Activated T-cell treated with anti-CD3 and anti-CD28 coated beads, Interleukin-2, amount 50 U/mL, for 24 hours (primary cell): Measurements from ENCODE around the gene TMEM87B.

Experiments used
- DNase-seq: peaks from one replicate; pipeline ENCODE4 v3.0.0-alpha.2; 2020
- H3K27ac Mint-ChIP-seq: 2 replicates; pipeline ENCODE4 v1.8.0; 2020; ENCODE audit warnings: mild to moderate bottlenecking, mixed read lengths
- H3K27me3 Mint-ChIP-seq: 2 replicates; pipeline ENCODE4 v1.8.0; 2020; ENCODE audit warnings: mixed read lengths
- H3K36me3 Mint-ChIP-seq: 2 replicates; pipeline ENCODE4 v1.8.0; 2020; ENCODE audit warnings: low read depth, mixed read lengths
- H3K4me1 Mint-ChIP-seq: 2 replicates; pipeline ENCODE4 v1.8.0; 2020; ENCODE audit warnings: low read depth, mixed read lengths
- H3K4me3 Mint-ChIP-seq: 2 replicates; pipeline ENCODE4 v1.8.0; 2020; ENCODE audit warnings: mild to moderate bottlenecking, moderate library complexity, mixed read lengths
- H3K9me3 Mint-ChIP-seq: 2 replicates; pipeline ENCODE4 v1.8.0; 2020; ENCODE audit warnings: mixed read lengths

Gene TMEM87B

DNA sequence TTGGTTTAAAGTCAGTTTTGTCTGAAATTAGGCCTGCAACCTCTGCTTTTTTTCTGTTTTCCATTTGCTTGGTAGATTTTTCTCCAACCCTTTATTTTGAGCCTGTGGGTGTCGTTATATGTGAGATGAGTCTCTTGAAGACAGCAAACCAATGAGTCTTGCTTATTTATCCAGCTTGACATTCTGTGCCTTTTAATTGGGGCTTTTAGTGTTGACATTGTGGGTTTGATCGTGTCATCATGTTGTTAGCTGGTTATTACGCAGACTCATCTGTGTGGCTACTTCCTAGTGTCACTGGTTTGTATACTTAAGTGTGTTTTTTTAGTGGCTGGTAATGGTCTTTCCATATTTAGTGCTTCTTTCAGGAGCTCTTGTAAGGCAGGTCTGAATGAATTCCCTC is 18.8 kb downstream of the TMEM87B start:
- peaks cover 76% of the 10 kb centered on the region for H3K36me3 Mint-ChIP-seq
- H3K27me3 Mint-ChIP-seq: no peaks in the 10 kb centered on the region
- peaks cover 10% of the 10 kb centered on the region for H3K9me3 Mint-ChIP-seq
- no peak overlapping the region for H3K4me3 Mint-ChIP-seq
- no peak overlapping the region for H3K27ac Mint-ChIP-seq
- DNase-seq: no peak
- H3K4me1 Mint-ChIP-seq: peaks cover 59% of the 10 kb centered on the region

DNA sequence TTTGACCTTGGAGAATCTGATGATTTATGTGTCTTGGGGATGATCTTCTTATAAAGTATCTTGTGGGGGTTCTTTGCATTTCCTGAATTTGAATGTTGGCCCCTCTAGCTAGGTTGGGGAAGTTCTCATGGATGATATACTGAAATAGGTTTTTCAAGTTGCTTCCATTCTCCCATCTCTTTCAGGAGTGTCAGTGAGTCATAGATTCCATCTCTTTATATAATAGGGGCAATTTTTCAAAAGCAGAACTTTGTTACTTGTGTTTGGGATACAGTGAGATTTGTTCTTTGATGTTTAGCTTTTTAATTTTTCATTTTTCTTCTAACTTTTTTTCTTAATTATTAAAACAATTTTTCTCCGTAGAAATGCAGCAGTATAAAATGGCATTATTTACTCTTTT is 19.4 kb downstream of the TMEM87B start:
- Mint-ChIP-seq H3K27ac (peak overlapping the region; percentile 62), H3K36me3 (peaks cover 78% of the 10 kb centered on the region), H3K4me3 (no peak overlapping the region), H3K27me3 (no peaks in the 10 kb centered on the region), H3K4me1 (peaks cover 56% of the 10 kb centered on the region), H3K9me3 (peaks cover 5% of the 10 kb centered on the region)
- DNase-seq: no peak

DNA sequence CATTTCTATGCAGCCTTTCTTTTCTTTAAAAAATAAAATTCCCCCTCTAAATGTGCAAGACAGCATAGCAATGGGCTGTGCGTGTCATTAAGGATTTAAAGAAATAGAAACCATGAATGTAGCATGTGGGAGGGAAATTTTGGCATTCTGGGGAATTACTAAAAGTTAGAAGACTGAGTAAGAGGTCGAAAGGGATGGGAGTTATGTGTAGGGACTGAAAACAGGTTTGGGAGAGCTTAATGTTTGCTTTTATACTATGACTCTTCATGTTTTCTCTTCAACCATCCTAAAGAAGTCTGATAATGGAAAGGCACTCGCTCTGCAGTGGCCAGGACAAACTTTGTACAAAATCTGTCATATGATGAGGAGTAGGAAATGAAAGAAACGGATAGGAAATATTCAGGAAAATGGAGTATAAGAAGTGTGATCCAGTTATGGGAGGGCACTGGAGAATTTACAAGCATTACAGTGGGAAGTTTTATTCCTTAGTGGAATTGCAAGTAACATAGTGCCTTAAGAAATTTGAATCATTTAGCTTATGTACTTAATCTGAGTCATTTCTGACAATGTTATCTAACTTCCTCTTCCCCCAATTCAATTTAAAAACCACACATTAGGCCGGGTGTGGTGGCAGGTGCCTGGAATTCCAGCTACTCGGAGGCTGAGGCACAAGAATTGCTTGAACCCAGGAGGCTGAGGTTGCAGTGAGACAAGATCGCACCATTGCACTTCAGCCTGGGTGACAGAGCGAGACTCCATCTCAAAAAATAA is 20.6 kb downstream of the TMEM87B start:
- Mint-ChIP-seq H3K36me3 (peaks cover 70% of the 10 kb centered on the region), H3K27me3 (no peaks in the 10 kb centered on the region), H3K4me3 (no peak overlapping the region), H3K9me3 (peaks cover 3% of the 10 kb centered on the region), H3K27ac (peak overlapping the region; percentile 4), H3K4me1 (peaks cover 47% of the 10 kb centered on the region)
- no peak for DNase-seq

DNA sequence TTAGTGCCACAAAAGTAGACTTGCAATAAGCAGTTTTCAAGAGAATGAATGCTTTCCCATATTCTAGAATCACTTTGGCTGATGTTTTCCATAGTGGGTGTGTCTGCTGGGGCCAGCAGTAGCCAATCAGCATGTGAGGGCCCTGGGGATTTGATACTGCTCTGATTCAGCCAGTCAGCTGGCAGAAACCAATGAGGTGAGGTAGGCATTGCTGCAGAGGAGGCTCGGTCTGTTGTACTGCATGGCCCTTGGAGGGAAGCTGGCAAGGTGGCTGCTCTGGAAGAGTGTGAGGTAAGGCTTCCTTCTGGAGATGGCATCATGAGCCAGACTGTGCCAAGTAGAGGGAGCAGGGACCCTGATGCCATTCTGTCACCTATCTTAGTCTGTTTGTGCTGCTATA is 22.7 kb downstream of the TMEM87B start:
- H3K4me1 Mint-ChIP-seq: peaks cover 34% of the 10 kb centered on the region
- H3K27ac Mint-ChIP-seq: peak overlapping the region; percentile 52
- no peak overlapping the region for H3K4me3 Mint-ChIP-seq
- peaks cover 3% of the 10 kb centered on the region for H3K9me3 Mint-ChIP-seq
- no peak for DNase-seq
- peaks cover 73% of the 10 kb centered on the region for H3K36me3 Mint-ChIP-seq
- no peaks in the 10 kb centered on the region for H3K27me3 Mint-ChIP-seq

DNA sequence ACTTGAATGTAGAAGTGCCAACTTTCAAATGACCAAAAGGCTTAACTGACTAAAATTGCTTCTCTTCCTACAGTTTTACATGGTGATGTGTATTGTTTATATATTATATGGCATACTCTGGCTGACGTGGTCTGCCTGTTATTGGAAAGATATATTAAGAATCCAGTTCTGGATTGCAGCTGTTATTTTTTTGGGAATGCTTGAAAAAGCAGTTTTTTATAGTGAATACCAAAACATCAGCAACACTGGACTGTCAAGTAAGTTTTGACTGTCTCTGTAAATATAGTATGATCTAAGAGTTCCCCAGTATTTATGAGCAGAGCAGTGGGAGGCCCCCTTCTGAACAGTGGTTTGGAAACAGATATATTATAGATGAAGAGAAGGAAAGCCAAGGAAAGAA is 26.2 kb downstream of the TMEM87B start:
- Mint-ChIP-seq H3K27me3 (no peaks in the 10 kb centered on the region), H3K4me3 (no peak overlapping the region), H3K27ac (no peak overlapping the region), H3K36me3 (peaks cover 77% of the 10 kb centered on the region), H3K9me3 (no peaks in the 10 kb centered on the region), H3K4me1 (peaks cover 7% of the 10 kb centered on the region)
- no peak for DNase-seq

DNA sequence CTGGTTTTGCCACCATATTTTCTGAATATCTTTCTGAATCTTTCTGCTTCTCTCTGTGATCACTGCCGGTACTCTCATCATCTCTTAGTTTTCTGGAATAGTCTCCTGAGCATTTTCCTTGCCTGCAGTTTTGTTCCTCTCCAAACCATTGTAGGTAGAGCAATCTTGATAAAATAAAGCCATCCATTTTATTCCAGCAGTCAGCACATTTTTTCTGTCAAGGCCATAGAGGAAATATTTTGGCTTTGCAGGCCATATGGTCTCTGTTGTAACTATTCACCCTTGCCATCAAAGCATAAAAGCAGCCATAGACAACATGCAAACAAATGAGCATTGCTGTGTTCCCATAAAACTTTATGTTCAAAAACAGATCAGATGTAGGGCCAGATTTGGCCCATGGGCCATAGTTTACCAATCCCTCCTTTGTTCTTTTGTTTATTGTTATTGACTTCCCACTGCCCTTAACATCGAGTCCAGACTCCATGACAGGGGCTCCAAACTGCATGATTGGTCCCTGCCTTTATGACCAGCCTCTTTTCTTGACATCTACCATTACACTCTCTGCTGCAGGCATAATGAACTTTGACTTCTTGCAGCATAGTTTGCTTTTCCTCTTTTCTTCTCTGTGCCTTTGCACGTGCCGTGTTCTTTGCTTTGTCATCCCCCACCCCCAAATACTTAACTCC is 29.8 kb downstream of the TMEM87B start:
- Mint-ChIP-seq H3K27me3 (no peaks in the 10 kb centered on the region), H3K4me3 (no peak overlapping the region), H3K27ac (no peak overlapping the region), H3K9me3 (no peaks in the 10 kb centered on the region), H3K36me3 (peaks cover 86% of the 10 kb centered on the region), H3K4me1 (no peaks in the 10 kb centered on the region)
- DNase-seq: no peak

DNA sequence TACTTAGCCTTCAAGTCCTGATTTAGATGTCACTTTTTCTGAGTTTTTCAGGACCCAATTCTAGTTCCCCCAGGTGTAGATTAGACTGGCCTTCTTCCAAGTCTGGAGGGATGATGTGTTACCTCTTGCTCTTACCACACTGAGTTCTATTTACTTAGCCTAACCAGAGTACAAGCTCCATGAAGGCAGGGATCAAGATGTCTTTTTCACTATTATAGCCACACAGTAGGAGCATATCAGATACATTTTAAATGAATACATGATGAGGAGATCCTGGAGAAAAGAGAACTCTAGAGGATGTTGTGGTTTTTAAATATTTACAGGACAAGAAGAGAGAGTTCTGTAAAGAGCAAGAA is 30.3 kb downstream of the TMEM87B start:
- H3K27me3 Mint-ChIP-seq: no peaks in the 10 kb centered on the region
- no peaks in the 10 kb centered on the region for H3K4me1 Mint-ChIP-seq
- DNase-seq: no peak
- H3K4me3 Mint-ChIP-seq: no peak overlapping the region
- peaks cover 91% of the 10 kb centered on the region for H3K36me3 Mint-ChIP-seq
- no peak overlapping the region for H3K27ac Mint-ChIP-seq
- H3K9me3 Mint-ChIP-seq: no peaks in the 10 kb centered on the region

DNA sequence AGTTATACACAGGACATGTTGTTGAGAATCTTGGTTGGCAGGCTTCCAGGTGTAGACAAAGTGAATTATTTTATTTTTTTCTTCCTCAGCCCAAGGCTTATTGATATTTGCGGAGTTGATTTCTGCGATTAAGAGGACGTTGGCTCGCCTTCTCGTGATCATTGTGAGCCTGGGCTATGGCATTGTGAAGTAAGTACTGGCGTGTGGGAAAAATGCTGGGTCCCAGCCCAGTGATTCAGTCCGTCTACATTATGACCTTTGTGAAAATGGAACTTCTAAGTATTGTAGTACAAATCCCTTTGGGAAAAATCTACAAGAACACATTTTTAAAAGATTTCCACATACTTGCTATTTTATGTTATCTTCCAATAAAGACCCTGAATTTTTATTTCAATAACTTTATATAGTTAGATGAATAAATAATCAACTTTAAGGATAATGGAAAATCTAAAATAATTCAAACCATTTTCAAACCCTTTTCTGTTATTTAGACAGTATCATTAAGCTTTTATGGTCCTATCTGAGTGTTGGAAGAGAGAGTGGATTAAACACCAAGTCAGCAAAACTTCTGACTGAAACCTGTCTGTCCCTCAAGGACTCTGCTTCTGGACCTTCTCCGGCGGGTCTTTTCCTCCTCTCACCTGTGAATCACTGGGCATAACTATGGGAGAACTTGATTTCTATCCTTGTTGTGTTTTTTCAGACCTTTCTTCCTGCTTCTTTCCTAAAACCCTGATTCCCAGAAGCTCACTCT is 31.0 kb downstream of the TMEM87B start:
- H3K27ac Mint-ChIP-seq: no peak overlapping the region

DNA sequence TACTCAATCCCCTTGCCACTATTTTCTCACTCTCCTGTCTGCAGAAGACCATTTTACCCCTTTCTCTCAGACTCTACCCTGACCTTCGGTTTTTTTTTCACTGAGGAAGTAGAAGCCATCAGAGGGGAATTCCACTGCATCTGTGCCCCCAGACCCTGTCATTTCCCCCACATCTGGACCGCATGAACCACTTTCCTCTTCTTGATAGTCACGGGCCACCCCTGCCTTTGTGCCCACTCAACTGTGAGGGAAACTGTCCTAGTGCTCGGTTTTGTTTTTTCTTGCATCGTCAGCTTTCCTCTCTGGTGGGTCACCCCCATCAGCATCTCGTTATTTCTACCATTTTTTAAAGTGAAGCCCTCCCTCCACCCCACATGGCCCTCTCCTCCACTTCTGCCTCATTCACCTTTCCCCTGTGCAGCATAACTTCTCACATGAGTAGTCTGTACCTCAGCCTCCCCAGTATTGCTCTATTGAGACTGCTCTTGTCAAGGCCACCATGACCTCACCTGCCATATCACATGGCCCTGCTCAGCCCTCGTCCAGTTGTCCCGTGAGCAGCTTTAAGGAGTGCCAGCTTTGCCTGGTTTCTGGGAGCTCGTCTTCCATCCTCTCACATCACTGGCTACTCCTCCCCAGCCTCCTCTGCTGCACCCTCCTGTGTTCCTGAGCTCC is 32.4 kb downstream of the TMEM87B start:
- DNase-seq: no peak
- Mint-ChIP-seq H3K4me3 (no peak overlapping the region), H3K27ac (no peak overlapping the region), H3K27me3 (no peaks in the 10 kb centered on the region), H3K36me3 (peaks cover 87% of the 10 kb centered on the region), H3K9me3 (no peaks in the 10 kb centered on the region), H3K4me1 (peaks cover 7% of the 10 kb centered on the region)

More for the DNA sequence above, 31.0 kb downstream of the TMEM87B start:
- Mint-ChIP-seq H3K4me3 (no peak overlapping the region), H3K27me3 (no peaks in the 10 kb centered on the region), H3K4me1 (no peaks in the 10 kb centered on the region), H3K9me3 (no peaks in the 10 kb centered on the region), H3K36me3 (peaks cover 90% of the 10 kb centered on the region)
- no peak for DNase-seq

DNA sequence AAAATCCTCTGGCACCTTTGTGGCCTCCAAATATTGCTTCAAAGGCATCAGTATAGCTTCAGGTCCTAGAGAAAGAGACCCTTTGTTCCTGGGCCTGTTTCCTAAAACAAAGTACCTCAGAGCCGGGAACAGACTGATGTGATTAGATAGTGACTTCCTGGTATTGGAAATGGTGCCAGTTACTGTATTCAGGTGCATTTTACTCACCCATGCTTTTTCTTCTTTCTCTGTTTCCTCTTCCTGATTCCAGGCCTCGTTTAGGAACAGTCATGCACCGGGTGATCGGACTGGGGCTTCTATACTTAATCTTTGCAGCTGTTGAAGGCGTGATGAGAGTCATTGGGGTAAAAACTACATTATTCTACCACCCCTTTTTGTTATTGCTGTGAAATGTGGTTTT is 34.3 kb downstream of the TMEM87B start:
- Mint-ChIP-seq H3K27ac (no peak overlapping the region), H3K27me3 (no peaks in the 10 kb centered on the region), H3K4me1 (peaks cover 11% of the 10 kb centered on the region), H3K9me3 (no peaks in the 10 kb centered on the region), H3K4me3 (no peak overlapping the region), H3K36me3 (peaks cover 83% of the 10 kb centered on the region)
- DNase-seq: no peak

DNA sequence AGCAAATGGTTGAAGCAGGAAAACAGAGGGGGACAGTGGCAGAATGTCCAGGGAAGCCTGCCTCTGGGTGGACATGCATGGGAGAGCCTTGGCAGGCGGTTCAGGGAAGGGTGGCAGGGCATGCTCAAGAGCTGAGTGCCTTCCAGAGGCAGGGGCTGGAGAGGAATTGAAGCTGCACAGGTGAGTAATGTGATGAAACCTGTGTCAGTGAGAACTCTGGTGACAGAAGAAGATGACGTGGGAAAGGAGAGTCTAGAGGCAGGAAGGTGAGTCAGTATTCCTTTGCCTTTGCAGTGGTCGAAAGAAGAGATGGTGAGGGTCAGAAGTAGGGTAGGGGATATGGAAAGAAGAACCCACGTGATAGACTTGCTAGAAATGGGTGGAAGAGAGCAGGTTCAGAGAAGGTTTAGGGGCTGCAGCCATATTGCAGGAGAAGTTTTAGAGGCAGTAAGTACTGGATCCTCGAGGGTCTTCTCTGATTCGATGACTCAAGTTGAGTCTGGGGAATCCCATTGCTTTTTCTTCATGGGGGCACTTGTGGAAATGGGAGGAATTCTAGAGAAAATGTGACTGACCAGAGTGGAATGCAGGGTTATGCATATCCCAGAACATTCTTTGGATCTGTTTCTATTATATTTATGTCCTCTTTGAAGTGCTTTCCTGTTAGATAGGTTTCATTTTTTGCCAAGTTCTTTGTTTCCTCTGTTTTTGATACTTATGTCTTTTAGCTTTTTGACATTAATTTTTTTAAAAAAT is 37.4 kb downstream of the TMEM87B start:
- H3K27me3 Mint-ChIP-seq: no peaks in the 10 kb centered on the region
- H3K27ac Mint-ChIP-seq: peak overlapping the region; percentile 15
- no peaks in the 10 kb centered on the region for H3K9me3 Mint-ChIP-seq
- no peak for DNase-seq
- peaks cover 74% of the 10 kb centered on the region for H3K36me3 Mint-ChIP-seq
- H3K4me1 Mint-ChIP-seq: peaks cover 13% of the 10 kb centered on the region
- H3K4me3 Mint-ChIP-seq: no peak overlapping the region

DNA sequence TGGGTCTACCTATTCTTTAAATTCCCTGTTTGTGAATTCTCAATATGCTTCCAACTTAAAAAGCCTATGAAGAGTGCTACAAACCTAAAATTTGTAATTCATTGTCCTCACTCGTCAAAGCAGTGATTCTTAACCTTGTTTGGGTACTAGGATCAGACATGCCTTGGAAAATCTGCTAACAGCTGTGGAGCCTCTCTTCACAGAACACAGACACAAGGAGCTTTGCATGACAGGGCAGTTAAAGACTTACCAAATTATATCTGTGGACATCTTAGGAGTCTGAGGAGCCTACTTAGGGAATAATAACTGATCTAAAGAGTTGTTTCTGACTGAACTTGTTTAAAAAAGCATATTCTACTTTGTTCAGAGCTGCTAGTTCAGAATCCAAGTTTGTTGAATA is 38.1 kb downstream of the TMEM87B start:
- no peak for DNase-seq
- H3K4me3 Mint-ChIP-seq: no peak overlapping the region
- no peak overlapping the region for H3K27ac Mint-ChIP-seq
- no peaks in the 10 kb centered on the region for H3K9me3 Mint-ChIP-seq
- H3K36me3 Mint-ChIP-seq: peaks cover 73% of the 10 kb centered on the region
- H3K27me3 Mint-ChIP-seq: no peaks in the 10 kb centered on the region
- H3K4me1 Mint-ChIP-seq: peaks cover 13% of the 10 kb centered on the region

DNA sequence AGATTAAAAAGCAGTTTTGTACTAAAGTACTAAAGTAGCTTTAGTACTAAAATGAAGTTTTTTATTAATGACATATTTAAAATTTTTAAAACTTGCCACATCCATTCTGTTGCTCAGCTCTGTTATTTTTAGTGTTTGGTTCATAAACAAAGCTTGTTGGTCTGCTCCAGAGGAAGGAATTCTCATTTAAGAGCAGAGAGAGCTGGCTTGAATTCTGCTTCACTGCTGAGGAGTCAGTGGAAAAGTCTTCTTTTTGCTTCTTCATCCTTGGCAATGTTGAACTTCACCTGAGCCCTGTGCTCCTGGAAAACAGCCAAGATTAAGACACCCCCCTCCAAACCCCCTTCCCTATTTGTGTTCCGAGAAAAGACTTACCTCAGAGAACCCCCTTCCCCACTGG is 40.6 kb downstream of the TMEM87B start:
- Mint-ChIP-seq H3K27ac (no peak overlapping the region), H3K27me3 (no peaks in the 10 kb centered on the region), H3K36me3 (peaks cover 69% of the 10 kb centered on the region), H3K4me1 (peaks cover 13% of the 10 kb centered on the region), H3K4me3 (no peak overlapping the region), H3K9me3 (no peaks in the 10 kb centered on the region)
- DNase-seq: no peak

DNA sequence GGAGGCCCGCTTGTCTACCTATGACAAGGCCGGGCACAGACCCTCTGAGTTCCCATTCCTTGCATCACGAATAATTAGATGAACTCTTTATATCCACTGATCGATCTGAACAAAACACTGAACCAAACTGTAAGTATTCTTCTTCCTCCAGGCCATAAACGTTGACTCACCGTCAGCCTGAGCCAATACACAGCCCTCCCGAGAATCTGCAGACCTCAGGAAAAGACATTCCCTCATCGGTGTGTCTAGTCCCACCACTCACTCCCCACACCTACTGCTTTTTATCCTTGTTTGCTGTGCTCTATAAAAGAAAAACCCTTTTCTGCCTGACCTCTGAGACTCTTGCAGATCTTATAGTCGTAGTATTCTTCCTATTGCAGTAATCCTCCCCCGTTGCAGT is 41.0 kb downstream of the TMEM87B start:
- H3K4me1 Mint-ChIP-seq: peaks cover 13% of the 10 kb centered on the region
- no peak for DNase-seq
- no peaks in the 10 kb centered on the region for H3K9me3 Mint-ChIP-seq
- peaks cover 67% of the 10 kb centered on the region for H3K36me3 Mint-ChIP-seq
- no peak overlapping the region for H3K4me3 Mint-ChIP-seq
- H3K27me3 Mint-ChIP-seq: no peaks in the 10 kb centered on the region
- no peak overlapping the region for H3K27ac Mint-ChIP-seq
